ENCODE data around the gene SLC46A1. TPM values are rescaled to one million over a fixed set of nuclear protein-coding genes. Genes with fewer than 3 reads are reported as not detected.

Gene SLC46A1
- total RNA-seq, 4 donors from 2014 or later: 11.3 to 16.9 (median 12.9) TPM

DNA sequence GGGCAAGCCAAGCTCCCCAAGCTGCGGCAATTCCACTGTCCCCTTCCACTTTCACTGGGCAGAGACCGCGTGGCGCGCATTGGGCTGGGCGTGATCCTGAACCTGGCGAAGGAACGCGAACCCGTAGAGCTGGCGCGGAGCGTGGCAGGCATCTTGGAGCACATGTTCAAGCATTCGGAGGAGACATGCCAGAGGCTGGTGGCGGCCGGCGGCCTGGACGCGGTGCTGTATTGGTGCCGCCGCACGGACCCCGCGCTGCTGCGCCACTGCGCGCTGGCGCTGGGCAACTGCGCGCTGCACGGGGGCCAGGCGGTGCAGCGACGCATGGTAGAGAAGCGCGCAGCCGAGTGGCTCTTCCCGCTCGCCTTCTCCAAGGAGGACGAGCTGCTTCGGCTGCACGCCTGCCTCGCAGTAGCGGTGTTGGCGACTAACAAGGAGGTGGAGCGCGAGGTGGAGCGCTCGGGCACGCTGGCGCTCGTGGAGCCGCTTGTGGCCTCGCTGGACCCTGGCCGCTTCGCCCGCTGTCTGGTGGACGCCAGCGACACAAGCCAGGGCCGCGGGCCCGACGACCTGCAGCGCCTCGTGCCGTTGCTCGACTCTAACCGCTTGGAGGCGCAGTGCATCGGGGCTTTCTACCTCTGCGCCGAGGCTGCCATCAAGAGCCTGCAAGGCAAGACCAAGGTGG lies 24.7 kb downstream of the SLC46A1 start:
- TF ChIP-seq, protein P1, sequence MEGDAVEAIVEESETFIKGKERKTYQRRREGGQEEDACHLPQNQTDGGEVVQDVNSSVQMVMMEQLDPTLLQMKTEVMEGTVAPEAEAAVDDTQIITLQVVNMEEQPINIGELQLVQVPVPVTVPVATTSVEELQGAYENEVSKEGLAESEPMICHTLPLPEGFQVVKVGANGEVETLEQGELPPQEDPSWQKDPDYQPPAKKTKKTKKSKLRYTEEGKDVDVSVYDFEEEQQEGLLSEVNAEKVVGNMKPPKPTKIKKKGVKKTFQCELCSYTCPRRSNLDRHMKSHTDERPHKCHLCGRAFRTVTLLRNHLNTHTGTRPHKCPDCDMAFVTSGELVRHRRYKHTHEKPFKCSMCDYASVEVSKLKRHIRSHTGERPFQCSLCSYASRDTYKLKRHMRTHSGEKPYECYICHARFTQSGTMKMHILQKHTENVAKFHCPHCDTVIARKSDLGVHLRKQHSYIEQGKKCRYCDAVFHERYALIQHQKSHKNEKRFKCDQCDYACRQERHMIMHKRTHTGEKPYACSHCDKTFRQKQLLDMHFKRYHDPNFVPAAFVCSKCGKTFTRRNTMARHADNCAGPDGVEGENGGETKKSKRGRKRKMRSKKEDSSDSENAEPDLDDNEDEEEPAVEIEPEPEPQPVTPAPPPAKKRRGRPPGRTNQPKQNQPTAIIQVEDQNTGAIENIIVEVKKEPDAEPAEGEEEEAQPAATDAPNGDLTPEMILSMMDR (IDR thresholded peaks at IDR 0.05): no peak
- DNase-seq (ENCODE audit: low spot score) (no peak), ATAC-seq (ENCODE audit: low FRiP score) (no peak)

DNA sequence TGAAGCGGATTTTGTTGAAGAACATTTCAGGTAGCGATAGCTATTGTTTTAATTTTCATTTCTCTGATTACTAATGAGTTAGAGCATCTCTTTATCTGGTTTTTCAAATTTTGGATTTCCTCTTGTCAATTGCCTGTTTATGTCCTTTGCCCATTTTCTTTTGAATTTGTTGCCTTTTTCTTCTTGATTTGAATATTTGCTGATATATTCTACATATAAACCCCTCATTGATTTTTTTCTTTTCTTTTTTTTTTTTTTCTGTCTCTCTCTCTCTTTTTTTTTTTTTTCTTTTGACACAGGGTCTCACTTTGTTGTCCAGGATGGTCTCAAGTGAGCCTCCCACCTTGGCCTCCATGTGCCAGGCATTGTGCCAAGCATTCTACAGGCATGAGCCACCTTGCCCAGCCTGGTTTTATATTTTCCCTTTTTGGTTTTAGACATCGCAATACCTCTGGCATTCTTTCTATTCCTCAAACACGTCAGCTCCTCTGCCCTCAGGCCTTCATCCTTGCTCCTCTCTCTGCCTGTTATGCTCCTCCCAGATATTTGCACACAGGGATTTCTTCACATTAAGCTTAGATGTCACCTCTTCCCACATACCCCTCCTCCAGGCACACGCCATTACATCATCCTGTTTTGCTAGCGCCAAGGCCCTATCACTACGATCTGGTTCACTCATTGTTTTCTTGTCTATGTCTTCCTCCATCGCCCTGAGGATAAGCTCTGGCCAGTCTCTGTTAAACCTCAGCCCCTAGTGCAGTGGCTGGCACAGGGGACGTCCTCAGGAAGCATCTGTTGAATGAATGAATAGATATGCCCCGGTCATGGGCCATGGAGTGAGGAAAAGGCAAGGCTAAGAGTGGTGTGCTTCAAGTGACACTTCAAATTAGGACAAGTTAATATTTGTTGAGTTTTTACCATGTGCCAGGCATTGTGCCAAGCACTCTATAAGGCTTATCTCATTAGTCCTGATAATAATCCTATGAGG lies 25.9 kb downstream of the SLC46A1 start:
- TF ChIP-seq, protein P1 (IDR thresholded peaks at IDR 0.05): no peak
- DNase-seq (ENCODE audit: low spot score) (no peak), ATAC-seq (ENCODE audit: low FRiP score) (no peak)

DNA sequence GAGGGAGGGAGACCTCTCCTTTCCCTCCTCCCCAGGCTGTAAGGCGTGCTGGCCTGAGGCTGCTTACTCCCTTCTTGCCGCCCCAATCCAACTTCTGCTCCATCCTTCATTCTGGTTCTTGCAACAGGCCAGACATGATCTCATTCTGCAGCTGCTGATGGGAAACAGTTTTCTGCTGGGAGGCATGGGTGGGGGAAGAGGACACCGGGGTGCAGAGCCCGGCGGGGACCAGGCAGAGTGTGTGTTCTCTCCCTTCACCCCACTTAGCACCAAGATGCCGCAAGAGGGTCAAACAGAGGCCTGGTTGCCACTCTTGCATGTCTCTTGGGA lies 33.1 kb downstream of the SLC46A1 start:
- ATAC-seq (ENCODE audit: low FRiP score) (no peak), DNase-seq (ENCODE audit: low spot score) (no peak)
- TF ChIP-seq, protein P1 (IDR thresholded peaks at IDR 0.05): no peak

DNA sequence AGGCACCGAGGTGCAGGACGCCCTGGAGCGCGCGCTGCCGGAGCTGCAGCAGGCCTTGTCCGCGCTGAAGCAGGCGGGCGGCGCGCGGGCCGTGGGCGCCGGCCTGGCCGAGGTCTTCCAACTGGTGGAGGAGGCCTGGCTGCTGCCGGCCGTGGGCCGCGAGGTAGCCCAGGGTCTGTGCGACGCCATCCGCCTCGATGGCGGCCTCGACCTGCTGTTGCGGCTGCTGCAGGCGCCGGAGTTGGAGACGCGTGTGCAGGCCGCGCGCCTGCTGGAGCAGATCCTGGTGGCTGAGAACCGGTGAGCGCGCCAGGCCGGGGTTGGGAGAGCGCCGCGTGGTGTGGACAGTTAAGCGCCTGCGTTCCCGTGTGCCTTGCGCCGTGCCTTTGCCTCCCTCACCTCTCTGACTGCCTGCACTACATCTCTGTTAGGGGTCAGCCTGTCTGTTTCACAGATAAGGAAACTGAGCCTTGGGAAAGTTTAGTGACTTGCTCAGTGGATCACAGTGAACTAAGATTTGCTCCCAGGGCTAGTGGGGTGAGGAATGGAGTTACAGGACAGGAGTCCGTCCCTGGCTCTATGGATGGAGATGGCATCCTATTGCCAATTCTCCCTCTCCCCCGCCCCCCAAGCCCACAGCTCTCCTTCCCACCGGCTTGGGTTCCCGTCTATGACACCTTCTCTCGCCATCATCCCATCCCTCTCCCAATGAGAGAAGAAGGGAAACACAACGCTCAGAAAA lies 33.6 kb downstream of the SLC46A1 start:
- TF ChIP-seq, protein P1 (IDR thresholded peaks at IDR 0.05): no peak
- ATAC-seq (ENCODE audit: low FRiP score): no peak
- no peak for DNase-seq (ENCODE audit: low spot score)

DNA sequence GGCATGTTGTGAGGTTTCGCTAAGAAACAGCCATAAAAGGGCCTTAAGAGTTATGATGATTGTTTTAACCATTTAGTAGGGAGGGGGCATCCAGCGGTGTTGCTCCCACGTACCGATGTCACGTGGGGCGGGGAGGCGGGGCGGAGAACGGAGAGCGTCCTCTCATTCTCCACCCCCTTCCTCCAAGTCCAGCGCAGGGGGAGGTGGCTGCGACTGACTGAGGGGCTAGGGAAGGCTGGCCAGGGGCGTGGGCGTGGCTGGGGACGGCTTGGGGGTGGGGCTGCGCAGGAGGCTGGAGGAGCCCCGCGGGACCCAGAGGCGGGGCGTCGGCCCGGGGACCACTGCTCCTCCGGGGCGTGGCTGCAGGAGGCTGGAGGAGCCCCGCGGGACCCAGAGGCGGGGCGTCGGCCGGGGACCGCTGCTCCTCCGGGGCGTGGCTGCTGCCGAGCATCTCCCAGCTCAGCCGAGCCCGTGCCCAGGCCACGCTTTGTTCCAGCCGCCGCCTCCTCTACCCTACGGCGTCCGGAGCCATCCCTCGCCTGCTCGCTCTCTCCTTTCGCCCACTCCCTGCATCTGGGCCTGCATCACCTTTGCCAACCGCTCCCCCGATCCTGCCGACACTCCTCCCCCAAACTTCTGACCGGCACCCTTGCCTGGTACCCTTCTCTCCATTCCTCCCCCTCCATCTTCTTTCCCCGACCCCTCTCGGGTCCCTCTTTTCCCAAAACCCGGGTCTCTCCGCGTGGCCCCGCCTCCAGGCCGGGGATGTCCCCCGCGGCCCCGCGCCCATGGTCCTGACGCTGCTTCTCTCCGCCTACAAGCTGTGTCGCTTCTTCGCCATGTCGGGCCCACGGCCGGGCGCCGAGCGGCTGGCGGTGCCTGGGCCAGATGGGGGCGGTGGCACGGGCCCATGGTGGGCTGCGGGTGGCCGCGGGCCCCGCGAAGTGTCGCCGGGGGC lies 34.5 kb downstream of the SLC46A1 start, which contains the start of gene SARM1:
TSS of gene SARM1 (plus strand) at position 450 of the 958 bp plus-strand sequence. CDS start at position 789, 339 bp downstream.
- peak; percentile 82 for ATAC-seq (ENCODE audit: low FRiP score)
- DNase-seq (ENCODE audit: low spot score): peak; percentile 61
- TF ChIP-seq, protein P1 (IDR thresholded peaks at IDR 0.05): no peak

DNA sequence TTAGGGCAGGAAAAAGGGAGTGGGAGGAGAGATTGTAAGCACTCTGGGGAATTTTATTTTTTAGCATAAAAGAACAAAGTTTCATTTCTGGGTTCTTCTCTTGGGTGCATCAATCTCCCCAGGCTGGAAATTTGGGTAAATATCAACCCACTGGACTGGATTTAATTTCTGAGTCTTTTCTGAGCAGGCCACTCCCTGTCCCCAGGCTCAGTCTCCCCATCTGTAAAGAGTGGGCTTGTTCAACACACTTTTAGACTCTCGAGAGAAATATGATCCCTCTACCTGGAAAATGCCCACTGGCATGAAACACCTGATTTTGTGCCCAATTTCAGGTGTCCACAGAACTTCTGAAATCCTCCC lies 35.3 kb downstream of the SLC46A1 start:
- TF ChIP-seq, protein P1 (IDR thresholded peaks at IDR 0.05): no peak
- DNase-seq (ENCODE audit: low spot score) (no peak), ATAC-seq (ENCODE audit: low FRiP score) (no peak)

Measured in omental fat pad (tissue), 4 donors.